Central memory CD8-positive, alpha-beta T cell (primary cell): ENCODE measurements around the gene FASTK.

Source experiments
- ATAC-seq: fragments of 150-1000 bp; cut with Tn5 transposase; replicated peaks from 2 replicates; pipeline ENCODE4 v1.10.0; 2022; ENCODE audit warnings: mild to moderate bottlenecking, moderate FRiP score, moderate number of reproducible peaks; ENCODE audit not compliant: poor library complexity, severe bottlenecking; ENCODE audit errors: extremely low read depth
- DNase-seq, 2 donors: peaks; one replicate each; pipeline ENCODE4 v3.0.0; 2021; ENCODE audit warnings: low spot score in 2 of 2
- H3K27ac Mint-ChIP-seq: one replicate; pipeline ENCODE4 v1.8.0; 2022; ENCODE audit warnings: low read depth, mild to moderate bottlenecking, moderate library complexity, mixed read lengths
- H3K27me3 Mint-ChIP-seq: one replicate; pipeline ENCODE4 v1.8.0; 2022; ENCODE audit warnings: mixed read lengths
- H3K36me3 Mint-ChIP-seq: one replicate; pipeline ENCODE4 v1.8.0; 2022; ENCODE audit warnings: mild to moderate bottlenecking, moderate library complexity, mixed read lengths; ENCODE audit not compliant: insufficient read depth
- H3K4me1 Mint-ChIP-seq: one replicate; pipeline ENCODE4 v1.8.0; 2022; ENCODE audit warnings: mixed read lengths
- H3K4me3 Mint-ChIP-seq: one replicate; pipeline ENCODE4 v1.8.0; 2022; ENCODE audit warnings: mild to moderate bottlenecking, moderate library complexity, mixed read lengths
- H3K9me3 Mint-ChIP-seq: one replicate; pipeline ENCODE4 v1.8.0; 2022; ENCODE audit warnings: mixed read lengths

The FASTK gene

GRCh38 chr7:151061213-151062110 lies 19.1 kb downstream of the FASTK start:
- Mint-ChIP-seq H3K9me3 (no peaks in the 10 kb centered on the region), H3K27me3 (no peaks in the 10 kb centered on the region), H3K27ac (no peak overlapping the region), H3K4me1 (peaks cover 34% of the 10 kb centered on the region), H3K4me3 (peak overlapping the region; percentile 94), H3K36me3 (peaks cover 26% of the 10 kb centered on the region)
- no peak for ATAC-seq
- DNase-seq, result no peak

DNA sequence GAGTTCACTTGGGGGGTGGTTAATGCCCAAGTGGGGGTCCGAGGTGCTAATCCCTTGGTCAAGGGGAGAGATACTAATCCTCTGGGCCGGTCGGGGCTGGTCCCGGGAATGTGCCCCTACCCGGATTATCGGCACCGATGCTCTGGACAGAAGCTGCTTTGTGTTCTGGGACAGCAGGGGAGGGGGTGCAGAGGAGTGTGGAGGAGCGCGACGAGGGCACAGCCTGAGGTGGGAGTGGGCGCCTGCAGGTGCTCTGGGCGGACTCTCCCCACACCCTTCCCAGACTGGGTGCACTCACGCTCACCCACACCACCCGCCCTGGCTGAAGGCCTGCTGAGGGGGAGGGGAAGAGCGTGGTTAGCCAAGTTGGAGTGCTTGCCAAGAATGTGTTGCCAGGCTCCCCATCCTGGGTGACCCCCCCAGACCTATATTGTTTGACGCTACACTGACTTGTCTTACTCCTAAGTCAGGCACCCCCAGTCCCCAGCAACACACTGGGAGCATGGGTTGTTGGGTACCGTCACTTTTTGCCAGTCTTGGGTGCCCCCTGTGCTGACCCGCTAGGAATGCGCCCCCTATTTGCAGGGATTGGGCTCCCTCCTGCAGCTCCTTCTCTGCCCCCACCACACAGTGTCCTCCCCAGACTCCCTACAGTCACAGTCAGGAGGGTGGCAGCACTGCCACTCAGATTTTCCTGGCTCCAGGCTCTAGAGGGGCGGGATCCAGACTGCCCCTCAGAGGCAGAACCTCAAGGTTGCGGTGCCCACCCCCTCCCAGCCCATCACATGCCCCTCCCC lies 20.0 kb downstream of the FASTK start:
- DNase-seq (no peak), ATAC-seq (no peak)
- Mint-ChIP-seq H3K4me3 (peak overlapping the region; percentile 94), H3K27ac (peak overlapping the region; percentile 16), H3K9me3 (no peaks in the 10 kb centered on the region), H3K4me1 (peaks cover 34% of the 10 kb centered on the region), H3K27me3 (no peaks in the 10 kb centered on the region), H3K36me3 (peaks cover 24% of the 10 kb centered on the region)

- ATAC-seq, result no peak
- H3K9me3 Mint-ChIP-seq, result no peaks in the 10 kb centered on the region
- H3K36me3 Mint-ChIP-seq, result peaks cover 20% of the 10 kb centered on the region
- H3K4me3 Mint-ChIP-seq, result peak overlapping the region; percentile 94
- DNase-seq, result no peak
- no peaks in the 10 kb centered on the region for H3K27me3 Mint-ChIP-seq
- peak overlapping the region; percentile 16 for H3K27ac Mint-ChIP-seq
- peaks cover 34% of the 10 kb centered on the region for H3K4me1 Mint-ChIP-seq
These were observed 20.5 kb downstream of the FASTK start for GRCh38 chr7:151060113-151060415.

- H3K36me3 Mint-ChIP-seq, result peaks cover 20% of the 10 kb centered on the region
- no peaks in the 10 kb centered on the region for H3K27me3 Mint-ChIP-seq
- ATAC-seq (no peak), DNase-seq (peak; percentile 44 to 49)
- no peaks in the 10 kb centered on the region for H3K9me3 Mint-ChIP-seq
- H3K27ac Mint-ChIP-seq, result peak within 1 kb of the TSS; percentile 95
- peaks cover 34% of the 10 kb centered on the region for H3K4me1 Mint-ChIP-seq
- H3K4me3 Mint-ChIP-seq, result peak within 1 kb of the TSS; percentile 94
These were observed 21.1 kb downstream of the FASTK start, which contains the start of gene SLC4A2 for GRCh38 chr7:151059367-151060112. Gene SLC4A2, plus strand, starts transcription at chr7:151059589. Its CDS starts 2,399 bp downstream, at chr7:151061988.

GRCh38 chr7:151058781-151059366 lies 21.7 kb downstream of the FASTK start:
- H3K9me3 Mint-ChIP-seq, result no peaks in the 10 kb centered on the region
- no peaks in the 10 kb centered on the region for H3K27me3 Mint-ChIP-seq
- peaks cover 16% of the 10 kb centered on the region for H3K36me3 Mint-ChIP-seq
- ATAC-seq (no peak), DNase-seq (no peak)
- peak overlapping the region; percentile 95 for H3K27ac Mint-ChIP-seq
- H3K4me3 Mint-ChIP-seq, result peak overlapping the region; percentile 94
- H3K4me1 Mint-ChIP-seq, result peaks cover 34% of the 10 kb centered on the region

DNA sequence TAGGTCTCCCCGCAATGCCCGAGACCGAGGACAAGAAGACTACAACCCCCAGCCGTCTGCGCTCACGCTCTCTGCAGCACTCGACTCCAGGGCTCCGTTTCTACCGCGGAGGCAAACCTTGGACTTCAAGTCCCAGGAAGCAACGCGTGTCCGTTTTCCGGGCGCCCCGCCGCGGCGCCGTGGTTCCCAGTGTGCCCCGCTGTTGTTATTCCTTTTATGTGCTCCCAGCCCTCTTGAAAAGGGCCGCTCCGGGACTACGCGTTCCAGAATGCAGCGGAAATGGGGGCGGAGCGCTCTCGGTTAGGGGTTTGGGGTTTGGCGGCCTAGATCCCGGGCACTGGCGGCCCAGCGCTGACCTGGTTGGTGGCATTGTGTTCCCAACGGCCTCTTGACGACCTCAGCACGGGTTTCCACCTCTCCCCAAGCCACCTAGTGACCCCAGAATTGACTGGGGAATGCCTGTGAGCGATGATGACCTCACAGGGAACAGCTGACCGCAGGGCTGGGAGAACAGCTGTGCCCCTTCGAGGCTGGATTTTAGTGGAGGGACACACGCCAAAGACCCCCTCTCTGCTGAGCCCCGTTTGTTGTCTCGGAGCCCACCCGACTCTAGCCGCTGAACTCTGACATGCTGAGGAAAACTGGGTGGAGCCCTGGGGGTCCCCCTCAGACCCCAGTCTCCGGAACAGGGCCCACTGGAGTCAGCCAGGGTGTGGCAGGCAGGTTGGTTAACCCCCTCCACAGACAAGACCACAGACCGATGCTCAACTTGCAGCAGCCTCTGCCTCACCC lies 22.4 kb downstream of the FASTK start:
- ATAC-seq (peak; percentile 93), DNase-seq (peak; percentile 91 to 94)
- H3K27me3 Mint-ChIP-seq, result peaks cover under 1% of the 10 kb centered on the region
- peaks cover 14% of the 10 kb centered on the region for H3K36me3 Mint-ChIP-seq
- H3K27ac Mint-ChIP-seq, result peak overlapping the region; percentile 95
- peaks cover 34% of the 10 kb centered on the region for H3K4me1 Mint-ChIP-seq
- H3K9me3 Mint-ChIP-seq, result no peaks in the 10 kb centered on the region
- H3K4me3 Mint-ChIP-seq, result peak overlapping the region; percentile 94

DNA sequence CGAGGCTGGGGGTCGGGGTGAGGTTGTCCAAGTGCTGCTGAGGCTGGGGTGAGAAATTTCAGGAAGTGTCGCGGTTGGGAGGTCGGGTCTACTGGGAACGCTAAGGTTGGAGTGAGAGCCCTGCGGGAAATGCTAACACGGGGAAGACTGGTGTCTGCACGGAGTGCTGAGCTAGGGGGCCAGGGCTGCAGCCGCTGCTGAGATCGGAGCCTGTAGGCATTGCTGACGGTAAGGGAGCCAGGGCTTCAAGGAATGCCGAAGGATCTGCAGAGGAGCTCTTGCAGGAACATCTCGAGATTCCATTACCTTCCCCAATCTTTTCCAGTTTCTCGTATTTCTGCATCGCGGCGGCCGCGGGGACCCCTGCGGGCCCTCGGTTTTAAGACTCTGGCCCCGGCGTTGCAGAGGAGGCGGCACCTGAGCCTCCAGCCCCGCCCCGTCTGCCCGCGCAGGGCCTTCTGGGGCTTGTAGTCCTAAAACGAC lies 23.1 kb downstream of the FASTK start, which contains the start of gene CDK5:
Gene CDK5 (minus strand): TSS at position 392 of the 483 bp plus-strand sequence. CDS start 49 bp downstream, at position 343.
- no peak for DNase-seq
- Mint-ChIP-seq H3K9me3 (no peaks in the 10 kb centered on the region), H3K4me3 (peak within 1 kb of the TSS; percentile 94), H3K36me3 (peaks cover 14% of the 10 kb centered on the region), H3K27ac (peak within 1 kb of the TSS; percentile 95), H3K27me3 (peaks cover 6% of the 10 kb centered on the region), H3K4me1 (peaks cover 38% of the 10 kb centered on the region)
- peak; percentile 1 for ATAC-seq

DNA sequence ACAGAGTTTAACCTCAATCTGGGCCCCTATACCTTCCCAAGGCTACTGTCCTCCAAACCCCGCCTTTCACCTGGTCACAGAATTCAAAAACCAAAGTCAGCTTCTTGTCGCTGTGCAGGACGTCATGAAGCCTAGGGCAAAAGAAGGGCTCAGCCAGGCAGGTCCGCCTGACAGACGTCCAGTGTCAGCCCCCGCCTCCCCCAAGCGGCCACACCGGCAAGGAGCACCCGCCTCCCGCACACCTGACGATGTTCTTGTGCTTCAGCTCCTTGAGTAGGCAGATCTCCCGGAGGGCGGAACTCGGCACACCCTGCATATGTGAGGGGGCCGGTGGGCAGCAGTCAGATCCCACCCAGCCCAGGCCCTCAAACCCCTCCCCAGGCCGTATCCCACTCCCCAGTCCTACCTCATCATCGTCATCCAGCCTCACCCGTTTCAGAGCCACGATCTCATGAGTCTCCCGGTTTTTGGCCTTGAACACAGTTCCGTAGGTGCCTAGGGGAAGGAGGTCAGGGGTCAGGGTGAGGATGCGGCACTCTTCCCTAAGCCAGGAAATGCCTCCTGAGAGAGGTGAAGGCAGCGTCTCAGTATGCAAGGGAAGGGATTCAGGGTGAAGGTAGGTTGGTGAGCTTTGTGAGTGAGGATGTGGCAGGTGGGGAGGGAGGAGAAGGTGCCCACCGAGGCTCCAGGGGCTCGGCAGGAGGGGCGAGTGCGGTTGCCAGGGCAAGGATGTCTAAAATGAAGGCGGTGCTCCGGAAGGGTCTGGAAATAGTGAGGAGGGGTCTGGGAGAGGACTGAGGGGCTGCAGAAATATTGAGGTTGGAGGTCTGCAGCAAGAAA lies 23.7 kb downstream of the FASTK start:
- DNase-seq (no peak), ATAC-seq (no peak)
- Mint-ChIP-seq H3K4me3 (peak overlapping the region; percentile 94), H3K27ac (no peak overlapping the region), H3K9me3 (no peaks in the 10 kb centered on the region), H3K36me3 (peaks cover 14% of the 10 kb centered on the region), H3K4me1 (peaks cover 37% of the 10 kb centered on the region), H3K27me3 (peaks cover 13% of the 10 kb centered on the region)

- Mint-ChIP-seq H3K27me3 (peaks cover 16% of the 10 kb centered on the region), H3K4me3 (peak overlapping the region; percentile 94), H3K27ac (no peak overlapping the region), H3K36me3 (peaks cover 14% of the 10 kb centered on the region), H3K4me1 (peaks cover 31% of the 10 kb centered on the region), H3K9me3 (no peaks in the 10 kb centered on the region)
- DNase-seq, result no peak
- no peak for ATAC-seq
These were observed 24.3 kb downstream of the FASTK start for GRCh38 chr7:151056283-151056665.

DNA sequence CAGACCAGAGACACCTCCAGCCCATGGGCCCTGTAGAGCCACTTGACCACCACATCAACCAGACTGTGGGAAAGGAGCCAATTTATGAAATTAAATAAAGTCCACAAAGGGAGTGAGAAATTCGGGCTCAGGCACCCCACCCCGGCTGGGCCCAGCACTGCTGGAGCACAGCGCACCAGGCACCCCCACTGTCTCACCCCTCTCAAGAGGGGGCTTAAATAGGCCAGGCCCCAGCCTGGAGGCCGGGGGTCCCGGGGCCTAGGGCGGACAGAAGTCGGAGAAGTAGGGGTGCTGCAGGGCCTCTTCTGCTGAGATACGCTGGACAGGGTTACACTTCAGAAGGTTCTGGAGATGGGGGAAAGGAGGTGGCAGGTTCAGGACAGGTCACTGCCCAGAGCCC lies 26.9 kb downstream of the FASTK start:
- Mint-ChIP-seq H3K27ac (no peak overlapping the region), H3K4me1 (peaks cover 21% of the 10 kb centered on the region), H3K36me3 (peaks cover 6% of the 10 kb centered on the region), H3K4me3 (no peak overlapping the region), H3K27me3 (peaks cover 16% of the 10 kb centered on the region), H3K9me3 (no peaks in the 10 kb centered on the region)
- ATAC-seq (no peak), DNase-seq (no peak)

DNA sequence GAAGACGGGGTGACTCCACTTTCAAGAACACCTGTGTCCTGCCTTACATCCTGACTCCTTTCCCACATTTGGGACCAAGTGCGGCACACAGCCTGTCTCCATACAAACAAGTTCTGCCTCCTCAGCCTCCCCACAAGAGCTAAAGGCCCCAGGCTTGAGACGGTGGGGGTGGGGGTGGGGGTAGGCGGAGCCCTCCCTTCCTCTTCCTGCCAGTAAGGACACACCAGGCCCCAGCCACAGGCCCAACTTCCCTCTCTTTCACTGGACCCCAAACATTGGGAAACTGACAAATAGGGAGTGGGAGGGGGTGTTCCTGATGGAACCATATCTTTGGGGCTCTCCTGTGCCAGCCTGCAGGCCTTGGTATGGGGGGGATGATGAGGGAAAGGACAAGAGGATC lies 27.5 kb downstream of the FASTK start:
- no peaks in the 10 kb centered on the region for H3K9me3 Mint-ChIP-seq
- no peak for ATAC-seq
- peaks cover 16% of the 10 kb centered on the region for H3K27me3 Mint-ChIP-seq
- no peak overlapping the region for H3K27ac Mint-ChIP-seq
- H3K36me3 Mint-ChIP-seq, result peaks cover 2% of the 10 kb centered on the region
- no peak for DNase-seq
- peaks cover 15% of the 10 kb centered on the region for H3K4me1 Mint-ChIP-seq
- no peak overlapping the region for H3K4me3 Mint-ChIP-seq
